Subcutaneous abdominal adipose tissue (tissue), 5 donors: ENCODE results near the gene MGAT5.

ENCODE experiments used
- H3K27ac ChIP-seq: one replicate; pipeline ENCODE4 v1.7.0; 2013; ENCODE audit warnings: low read depth, mild to moderate bottlenecking, inconsistent platforms, low read length, moderate library complexity
- H3K27me3 ChIP-seq, 5 donors: one replicate each; pipeline ENCODE4 v1.7.0; 2013; ENCODE audit warnings: low read length in 5 of 5, inconsistent platforms in 1 of 5; ENCODE audit not compliant: control insufficient read depth in 5 of 5, insufficient read depth in 4 of 5
- H3K36me3 ChIP-seq, 5 donors: one replicate each; pipeline ENCODE4 v1.7.0; 2013; ENCODE audit warnings: low read length in 5 of 5; ENCODE audit not compliant: control insufficient read depth in 5 of 5, insufficient read depth in 5 of 5
- H3K4me1 ChIP-seq, 5 donors: one replicate each; pipeline ENCODE4 v1.7.0; 2013; ENCODE audit warnings: low read length in 5 of 5, mild to moderate bottlenecking in 3 of 5, moderate library complexity in 1 of 5; ENCODE audit not compliant: control insufficient read depth in 5 of 5, insufficient read depth in 5 of 5
- H3K4me3 ChIP-seq, 5 donors: one replicate each; pipeline ENCODE4 v1.7.0; 2013; ENCODE audit warnings: low read length in 5 of 5, low read depth in 1 of 5
- H3K9ac ChIP-seq, 5 donors: one replicate each; pipeline ENCODE4 v1.7.0; 2013; ENCODE audit warnings: low read length in 5 of 5, mild to moderate bottlenecking in 4 of 5, moderate library complexity in 3 of 5
- H3K9me3 ChIP-seq, 5 donors: one replicate each; pipeline ENCODE4 v1.7.0; 2013; ENCODE audit warnings: low read length in 5 of 5; ENCODE audit not compliant: control insufficient read depth in 5 of 5
- donor health status: healthy.
- donor health status: healthy.
- donor health status: healthy.
- donor health status: healthy.
- donor health status: healthy.

MGAT5 gene

DNA sequence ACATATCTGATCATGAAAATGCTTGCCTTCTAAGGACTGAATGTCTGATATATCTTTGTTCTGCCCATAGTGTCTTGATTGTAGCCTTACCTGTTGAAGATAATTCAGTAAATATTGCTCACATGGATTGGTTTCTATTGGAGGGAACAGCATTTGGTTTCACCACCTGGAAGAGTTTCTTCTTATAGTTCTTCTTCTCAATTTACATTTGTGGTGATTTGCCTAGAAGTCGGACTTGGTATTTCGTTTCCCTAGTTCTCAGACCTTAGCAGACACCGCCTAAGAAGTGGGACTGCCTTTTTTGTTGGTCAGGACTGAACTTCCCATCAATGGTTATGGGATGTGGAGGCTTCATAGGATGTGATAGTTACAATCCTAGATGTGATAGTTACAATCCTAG is 20.2 kb downstream of the MGAT5 start:
- Histone ChIP-seq H3K9me3 (no peaks in the 10 kb centered on the region), H3K27me3 (no peaks in the 10 kb centered on the region), H3K36me3 (peaks cover 0 to 6% (median 2%) of the 10 kb centered on the region in 5 donors), H3K9ac (no peak overlapping the region), H3K4me1 (peaks cover 0 to 13% (median 8%) of the 10 kb centered on the region in 5 donors), H3K4me3 (no peak overlapping the region), H3K27ac (no peak overlapping the region)

DNA sequence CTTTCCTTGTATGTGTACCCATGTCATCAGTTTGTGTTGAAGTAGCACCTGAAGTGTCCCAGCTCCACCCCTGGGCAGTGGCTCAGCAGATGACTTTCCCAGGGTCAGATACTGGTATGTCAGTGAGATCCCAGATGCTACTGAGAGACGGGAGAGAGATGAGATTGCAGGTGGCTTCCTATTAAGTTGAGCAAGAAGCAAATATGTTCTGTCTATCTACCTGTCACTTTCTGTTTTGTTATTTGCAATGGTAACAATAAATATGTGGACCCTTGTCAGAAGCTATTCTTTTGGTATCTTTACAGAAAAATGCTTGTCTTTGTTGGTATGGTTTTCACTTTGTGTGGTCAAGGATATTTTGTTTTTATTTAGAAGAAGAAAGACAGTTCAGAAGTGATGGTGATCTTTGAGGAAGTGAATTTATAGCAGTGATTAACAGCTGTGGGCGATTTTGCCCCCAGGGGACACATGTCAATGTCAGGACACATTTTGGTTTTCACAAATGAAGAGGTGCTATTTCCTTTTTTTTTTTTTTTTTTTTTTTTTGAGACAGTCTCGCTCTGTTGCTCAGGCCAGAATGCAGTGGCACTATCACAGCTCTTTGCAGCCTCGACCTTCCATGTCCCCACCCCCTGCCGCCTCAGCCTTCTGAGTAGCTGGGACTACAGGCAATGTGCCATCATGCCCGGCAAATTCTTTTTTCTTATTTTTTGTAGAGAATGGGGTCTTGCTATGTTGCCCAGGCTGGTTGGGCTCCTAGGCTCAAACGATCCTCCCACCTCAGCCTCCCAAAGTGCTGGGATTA is 21.4 kb downstream of the MGAT5 start:
- Histone ChIP-seq H3K9me3 (no peaks in the 10 kb centered on the region), H3K27ac (no peak overlapping the region), H3K36me3 (peaks cover 0 to 6% (median 2%) of the 10 kb centered on the region in 5 donors), H3K4me3 (no peak overlapping the region), H3K27me3 (no peaks in the 10 kb centered on the region), H3K4me1 (peaks cover 0 to 13% (median 8%) of the 10 kb centered on the region in 5 donors), H3K9ac (no peak overlapping the region)

DNA sequence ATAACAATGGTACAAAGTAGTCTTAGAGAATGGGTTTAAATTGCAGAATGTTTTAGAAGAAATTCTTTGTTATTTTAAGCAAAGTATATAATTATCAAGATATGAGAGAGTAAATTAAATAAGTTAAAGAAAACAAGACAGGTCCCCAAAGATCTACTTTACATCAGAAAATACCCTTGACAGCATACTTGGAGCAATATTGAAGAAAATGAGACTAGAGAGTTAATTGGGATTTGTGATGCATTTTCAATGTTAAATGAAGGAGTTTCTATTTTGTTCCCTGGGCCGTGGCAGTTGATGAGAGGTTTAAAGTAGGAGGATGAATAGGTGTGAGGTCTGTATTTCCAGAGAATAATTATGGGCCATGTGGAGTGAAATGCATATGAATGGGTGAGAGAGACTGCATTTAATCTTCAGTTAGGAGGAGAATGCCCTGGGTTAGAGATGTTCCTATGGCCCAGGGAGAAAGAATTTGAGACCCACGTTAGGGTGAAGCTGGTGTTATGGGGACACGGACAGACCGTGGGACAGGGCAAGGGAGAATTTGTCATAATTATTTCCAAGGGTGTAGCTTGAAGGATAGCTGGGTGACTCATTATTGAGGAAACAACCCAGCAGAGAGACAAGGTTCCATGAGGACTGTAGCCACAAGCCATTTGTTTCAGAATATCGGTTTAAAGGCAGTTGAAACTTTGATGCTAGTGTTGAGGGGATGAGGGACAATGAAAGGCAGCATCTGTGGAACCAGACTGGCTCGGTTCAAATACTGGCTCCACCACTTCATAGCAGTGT is 22.7 kb downstream of the MGAT5 start:
- Histone ChIP-seq H3K27me3 (no peaks in the 10 kb centered on the region), H3K9ac (no peak overlapping the region), H3K4me3 (no peak overlapping the region), H3K4me1 (peaks cover 0 to 13% (median 8%) of the 10 kb centered on the region in 5 donors), H3K36me3 (peaks cover 0 to 6% (median 0%) of the 10 kb centered on the region in 5 donors), H3K9me3 (no peaks in the 10 kb centered on the region), H3K27ac (no peak overlapping the region)

DNA sequence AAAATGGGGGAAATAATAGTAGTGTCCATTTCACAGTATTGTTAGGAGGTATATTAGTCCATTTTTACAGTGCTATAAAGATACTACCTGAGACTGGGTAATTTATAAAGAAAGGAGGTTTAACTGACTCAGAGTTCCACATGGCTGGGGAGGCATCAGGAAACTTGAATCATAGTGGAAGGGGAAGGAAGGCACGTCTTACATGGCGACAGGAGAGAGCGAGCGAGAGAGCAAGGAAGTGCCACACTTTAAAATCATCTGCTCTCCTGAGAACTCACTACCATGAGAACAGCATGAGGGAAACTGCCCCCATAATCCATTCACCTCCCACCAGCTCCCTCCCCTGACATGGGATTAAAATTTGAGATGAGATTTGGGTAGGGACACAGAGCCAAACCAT is 23.4 kb downstream of the MGAT5 start:
- H3K36me3 ChIP-seq: peaks cover 0 to 6% (median 0%) of the 10 kb centered on the region in 5 donors
- H3K4me1 ChIP-seq: peaks cover 0 to 13% (median 8%) of the 10 kb centered on the region in 5 donors
- no peak overlapping the region for H3K27ac ChIP-seq
- H3K9ac ChIP-seq: no peak overlapping the region
- H3K27me3 ChIP-seq: no peaks in the 10 kb centered on the region
- no peaks in the 10 kb centered on the region for H3K9me3 ChIP-seq
- H3K4me3 ChIP-seq: no peak overlapping the region

DNA sequence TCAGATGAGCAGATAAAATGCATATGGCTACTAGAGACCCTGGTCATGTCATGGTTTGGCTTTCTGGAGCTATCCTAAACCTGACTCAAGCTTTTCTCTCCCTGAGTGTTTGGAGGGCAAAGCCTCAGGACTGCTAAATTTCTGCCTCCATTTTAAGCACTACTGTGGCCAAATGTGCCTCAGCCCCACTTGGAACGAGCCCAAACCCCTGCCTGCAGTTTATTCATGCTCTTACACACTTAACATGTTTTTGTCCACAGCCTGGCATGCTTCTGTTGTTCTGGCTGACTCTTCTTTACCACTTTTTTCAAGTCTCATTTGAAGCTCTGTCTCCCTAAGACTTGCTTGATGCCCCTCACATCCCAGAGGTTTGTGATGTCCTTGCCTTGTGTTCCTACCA is 24.7 kb downstream of the MGAT5 start:
- Histone ChIP-seq H3K9ac (no peak overlapping the region), H3K27ac (no peak overlapping the region), H3K36me3 (peaks cover 0 to 3% (median 0%) of the 10 kb centered on the region in 5 donors), H3K4me1 (peaks cover 0 to 19% (median 8%) of the 10 kb centered on the region in 5 donors), H3K9me3 (no peaks in the 10 kb centered on the region), H3K4me3 (peak overlapping the region in 1 of 5 donors; percentile 9), H3K27me3 (no peaks in the 10 kb centered on the region)

DNA sequence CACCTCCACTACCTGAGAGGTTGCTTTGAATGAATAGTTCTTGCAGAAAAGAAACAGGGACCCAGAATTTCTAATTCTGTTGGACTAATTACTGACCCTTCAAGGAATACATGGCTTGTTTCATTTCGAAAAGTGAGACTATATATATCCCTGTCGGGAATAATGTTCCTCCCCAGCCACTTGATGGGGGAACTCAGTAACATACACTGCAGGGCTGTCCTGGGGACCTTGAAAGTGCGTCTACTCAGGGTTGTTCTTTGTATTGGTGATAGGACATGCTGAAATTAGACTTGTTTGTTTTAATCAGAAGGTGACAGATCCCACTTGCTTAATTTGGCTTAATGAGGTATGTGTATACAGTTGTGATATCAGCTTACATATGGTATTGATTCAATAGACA is 25.5 kb downstream of the MGAT5 start:
- Histone ChIP-seq H3K4me1 (peaks cover 0 to 19% (median 8%) of the 10 kb centered on the region in 5 donors), H3K36me3 (peaks cover 0 to 3% (median 0%) of the 10 kb centered on the region in 5 donors), H3K27ac (no peak overlapping the region), H3K9me3 (no peaks in the 10 kb centered on the region), H3K9ac (no peak overlapping the region), H3K27me3 (no peaks in the 10 kb centered on the region), H3K4me3 (no peak overlapping the region)

DNA sequence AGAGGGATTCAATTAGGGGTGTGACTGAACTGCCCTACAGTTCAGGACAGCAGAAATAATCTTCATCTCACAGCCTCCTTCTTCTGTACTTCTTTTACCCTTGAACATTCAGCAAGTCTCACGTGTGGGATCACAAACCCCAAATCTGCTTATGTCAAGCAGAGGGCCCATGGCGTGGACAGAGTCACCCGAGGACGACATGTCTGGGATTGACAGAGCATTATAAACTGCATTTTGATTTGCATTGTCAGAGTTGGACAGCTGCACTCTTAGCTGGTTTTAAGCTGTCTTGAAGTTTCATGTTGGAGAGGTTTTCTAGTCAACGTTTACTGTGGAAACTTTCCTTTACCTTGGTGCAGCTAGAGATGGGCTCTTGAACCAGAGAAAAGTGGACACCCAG is 26.4 kb downstream of the MGAT5 start:
- H3K9ac ChIP-seq: no peak overlapping the region
- no peaks in the 10 kb centered on the region for H3K27me3 ChIP-seq
- H3K4me1 ChIP-seq: peaks cover 0 to 14% (median 10%) of the 10 kb centered on the region in 5 donors
- no peak overlapping the region for H3K4me3 ChIP-seq
- H3K36me3 ChIP-seq: peaks cover 0 to 3% (median 0%) of the 10 kb centered on the region in 5 donors
- no peak overlapping the region for H3K27ac ChIP-seq
- no peaks in the 10 kb centered on the region for H3K9me3 ChIP-seq

DNA sequence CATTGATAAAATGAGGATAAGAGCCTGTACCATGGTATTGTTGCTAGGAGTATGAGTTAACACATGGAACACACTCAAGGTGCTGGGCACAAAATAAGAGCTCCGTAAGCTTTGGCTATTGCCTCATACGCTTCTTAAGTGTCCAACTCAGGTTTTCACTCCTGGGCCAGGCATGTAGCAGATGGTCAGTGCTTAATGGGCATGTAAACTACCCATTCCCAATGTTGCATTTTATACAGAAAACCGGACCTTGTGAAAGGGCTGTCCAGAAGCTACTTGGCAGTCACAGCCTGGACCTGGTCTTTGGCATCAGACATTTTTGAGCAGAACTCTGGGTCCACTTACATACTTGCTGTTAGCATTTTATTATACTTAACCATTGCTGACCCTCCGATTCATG is 26.9 kb downstream of the MGAT5 start:
- peaks cover 0 to 3% (median 0%) of the 10 kb centered on the region in 5 donors for H3K36me3 ChIP-seq
- H3K27me3 ChIP-seq: no peaks in the 10 kb centered on the region
- no peak overlapping the region for H3K4me3 ChIP-seq
- no peak overlapping the region for H3K9ac ChIP-seq
- peaks cover 0 to 14% (median 10%) of the 10 kb centered on the region in 5 donors for H3K4me1 ChIP-seq
- no peaks in the 10 kb centered on the region for H3K9me3 ChIP-seq
- H3K27ac ChIP-seq: no peak overlapping the region

DNA sequence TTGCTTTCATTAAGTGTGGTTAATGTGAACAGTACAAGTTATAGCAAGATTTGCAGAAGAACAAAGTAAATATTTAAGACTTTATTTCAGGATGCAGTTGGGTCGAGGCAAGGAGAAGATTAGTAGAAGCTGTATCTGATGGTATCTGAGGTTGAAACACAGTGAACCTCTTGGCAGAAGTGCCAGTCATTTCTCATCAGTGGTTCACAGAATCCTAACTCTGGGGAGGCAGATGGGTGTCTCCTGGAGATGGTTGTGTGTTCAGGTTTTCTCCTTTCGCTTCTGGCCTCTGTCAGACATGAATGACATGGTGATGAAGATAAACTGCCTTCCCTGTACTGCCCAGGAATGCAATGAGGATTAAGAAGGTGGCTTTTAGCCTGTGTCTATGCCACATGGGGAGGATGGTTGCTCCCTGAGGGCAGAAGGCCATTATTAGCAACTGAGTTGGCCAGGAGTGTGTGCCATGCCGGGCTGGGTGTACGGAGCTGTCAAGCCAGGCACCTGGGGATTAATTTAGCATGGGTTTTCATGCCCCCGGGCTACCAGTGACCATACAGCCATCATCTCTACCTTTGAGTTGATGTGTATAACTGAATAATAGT is 28.0 kb downstream of the MGAT5 start:
- Histone ChIP-seq H3K36me3 (peaks cover 0 to 3% (median 0%) of the 10 kb centered on the region in 5 donors), H3K9ac (no peak overlapping the region), H3K4me3 (no peak overlapping the region), H3K9me3 (no peaks in the 10 kb centered on the region), H3K27me3 (no peaks in the 10 kb centered on the region), H3K4me1 (peaks cover 0 to 14% (median 10%) of the 10 kb centered on the region in 5 donors), H3K27ac (no peak overlapping the region)
